Liver (tissue), 2 donors: ENCODE data around the gene EBF3.

Experiments used
- TF ChIP-seq, protein P1 (sequence below): IDR thresholded peaks from 2 replicates; pipeline ENCODE4 v1.6.1; 2016; ENCODE audit warnings: antibody characterized with exemption
- TF ChIP-seq, protein P2 (sequence below): fragments of 150-350 bp; IDR thresholded peaks from 2 replicates; pipeline ENCODE4 v1.5.1; 2017; ENCODE audit warnings: improper control_type of control experiment, low read depth, low read length; ENCODE audit not compliant: missing input control
- donor health status: healthy.

DNA sequence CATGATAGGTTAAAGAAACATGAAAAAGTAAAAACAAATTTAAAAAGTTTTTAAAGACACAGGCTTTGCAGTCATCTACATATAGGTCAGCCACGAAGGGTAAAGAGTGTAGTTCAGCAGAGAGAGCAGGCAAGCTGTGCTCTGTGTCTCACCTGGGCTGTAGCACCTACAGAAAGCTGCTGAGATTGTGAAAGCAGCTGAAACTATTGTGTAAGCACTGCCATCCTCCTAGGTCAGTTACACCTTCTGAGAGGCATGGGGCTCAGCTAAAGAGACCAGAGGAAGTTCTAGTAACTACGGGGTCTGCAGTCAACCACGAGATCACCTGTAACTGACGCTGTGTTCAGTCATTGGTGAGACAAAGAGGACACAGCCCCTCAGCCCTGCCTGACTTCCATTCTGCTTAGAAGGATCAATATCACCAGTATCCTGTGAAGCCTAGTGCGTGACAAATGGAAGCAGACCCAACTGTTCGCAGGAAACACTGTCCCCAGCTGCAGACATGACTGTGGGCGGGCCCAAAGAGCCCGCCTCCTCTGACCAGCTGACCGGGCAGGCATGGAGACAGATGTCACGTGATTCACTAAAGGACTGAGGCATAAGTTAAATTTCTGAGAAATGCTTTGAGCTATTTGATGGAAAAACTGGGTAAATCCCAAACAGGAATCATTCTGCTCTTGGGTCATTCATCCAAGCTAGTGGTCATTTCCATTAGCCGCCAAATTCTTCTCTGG is 87.9 kb downstream of the EBF3 start:
- TF ChIP-seq, protein P1, sequence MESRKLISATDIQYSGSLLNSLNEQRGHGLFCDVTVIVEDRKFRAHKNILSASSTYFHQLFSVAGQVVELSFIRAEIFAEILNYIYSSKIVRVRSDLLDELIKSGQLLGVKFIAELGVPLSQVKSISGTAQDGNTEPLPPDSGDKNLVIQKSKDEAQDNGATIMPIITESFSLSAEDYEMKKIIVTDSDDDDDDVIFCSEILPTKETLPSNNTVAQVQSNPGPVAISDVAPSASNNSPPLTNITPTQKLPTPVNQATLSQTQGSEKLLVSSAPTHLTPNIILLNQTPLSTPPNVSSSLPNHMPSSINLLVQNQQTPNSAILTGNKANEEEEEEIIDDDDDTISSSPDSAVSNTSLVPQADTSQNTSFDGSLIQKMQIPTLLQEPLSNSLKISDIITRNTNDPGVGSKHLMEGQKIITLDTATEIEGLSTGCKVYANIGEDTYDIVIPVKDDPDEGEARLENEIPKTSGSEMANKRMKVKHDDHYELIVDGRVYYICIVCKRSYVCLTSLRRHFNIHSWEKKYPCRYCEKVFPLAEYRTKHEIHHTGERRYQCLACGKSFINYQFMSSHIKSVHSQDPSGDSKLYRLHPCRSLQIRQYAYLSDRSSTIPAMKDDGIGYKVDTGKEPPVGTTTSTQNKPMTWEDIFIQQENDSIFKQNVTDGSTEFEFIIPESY, result no peak
- TF ChIP-seq, protein P2, sequence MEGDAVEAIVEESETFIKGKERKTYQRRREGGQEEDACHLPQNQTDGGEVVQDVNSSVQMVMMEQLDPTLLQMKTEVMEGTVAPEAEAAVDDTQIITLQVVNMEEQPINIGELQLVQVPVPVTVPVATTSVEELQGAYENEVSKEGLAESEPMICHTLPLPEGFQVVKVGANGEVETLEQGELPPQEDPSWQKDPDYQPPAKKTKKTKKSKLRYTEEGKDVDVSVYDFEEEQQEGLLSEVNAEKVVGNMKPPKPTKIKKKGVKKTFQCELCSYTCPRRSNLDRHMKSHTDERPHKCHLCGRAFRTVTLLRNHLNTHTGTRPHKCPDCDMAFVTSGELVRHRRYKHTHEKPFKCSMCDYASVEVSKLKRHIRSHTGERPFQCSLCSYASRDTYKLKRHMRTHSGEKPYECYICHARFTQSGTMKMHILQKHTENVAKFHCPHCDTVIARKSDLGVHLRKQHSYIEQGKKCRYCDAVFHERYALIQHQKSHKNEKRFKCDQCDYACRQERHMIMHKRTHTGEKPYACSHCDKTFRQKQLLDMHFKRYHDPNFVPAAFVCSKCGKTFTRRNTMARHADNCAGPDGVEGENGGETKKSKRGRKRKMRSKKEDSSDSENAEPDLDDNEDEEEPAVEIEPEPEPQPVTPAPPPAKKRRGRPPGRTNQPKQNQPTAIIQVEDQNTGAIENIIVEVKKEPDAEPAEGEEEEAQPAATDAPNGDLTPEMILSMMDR, result no peak
